Activated CD4-positive, CD25-positive, alpha-beta regulatory T cell treated with anti-CD3 and anti-CD28 coated beads, Interleukin-2, amount 50 U/mL, for 72 hours (primary cell): ENCODE data around the gene YIF1A.
A peak's percentile ranks its signal among the peaks of the same experiment; 100 is the strongest.
"Not testable (repeated sequence)": the region's sequence is repeated elsewhere in the genome, so short reads cannot be mapped to it uniquely, and the experiment has no call there.

Experiments used
- DNase-seq: peaks from one replicate; pipeline ENCODE4 v3.0.0; 2021

The YIF1A gene

GRCh38 chr11:66284526-66285078, 4.3 kb downstream of the YIF1A start:
- DNase-seq, result no peak

DNA sequence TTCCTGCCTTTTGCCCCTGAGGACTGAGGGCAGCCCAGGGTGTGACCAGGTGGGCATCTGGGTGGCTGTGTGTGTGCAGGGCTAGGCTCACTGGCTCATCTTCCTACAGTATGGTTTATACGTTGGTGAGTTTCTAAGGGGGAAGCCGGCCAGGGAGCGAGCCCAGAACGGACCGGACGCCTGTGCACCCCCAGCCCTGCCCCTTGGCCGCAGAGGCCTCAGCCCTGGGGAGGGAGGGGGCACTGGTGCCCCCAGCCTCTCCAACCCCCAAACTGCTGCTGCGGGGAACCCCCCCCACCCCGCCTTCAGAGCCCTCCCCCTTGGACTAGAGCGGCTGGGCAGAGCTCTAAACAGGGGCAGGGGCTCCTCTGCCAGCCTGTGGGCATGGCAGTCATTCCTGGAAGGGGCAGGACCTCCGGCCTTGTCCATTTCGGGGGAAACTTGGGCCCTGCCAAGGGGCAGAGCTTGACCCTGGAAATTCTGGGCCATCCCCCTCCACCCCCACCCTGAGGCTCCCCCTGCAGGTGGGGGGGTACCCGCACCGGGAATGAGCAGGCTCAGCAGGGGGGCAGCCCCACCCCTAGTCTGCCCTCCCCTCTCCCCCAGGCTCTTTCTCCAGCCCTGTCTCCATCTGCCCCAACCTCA, 5.4 kb downstream of the YIF1A start:
- no peak for DNase-seq

DNA sequence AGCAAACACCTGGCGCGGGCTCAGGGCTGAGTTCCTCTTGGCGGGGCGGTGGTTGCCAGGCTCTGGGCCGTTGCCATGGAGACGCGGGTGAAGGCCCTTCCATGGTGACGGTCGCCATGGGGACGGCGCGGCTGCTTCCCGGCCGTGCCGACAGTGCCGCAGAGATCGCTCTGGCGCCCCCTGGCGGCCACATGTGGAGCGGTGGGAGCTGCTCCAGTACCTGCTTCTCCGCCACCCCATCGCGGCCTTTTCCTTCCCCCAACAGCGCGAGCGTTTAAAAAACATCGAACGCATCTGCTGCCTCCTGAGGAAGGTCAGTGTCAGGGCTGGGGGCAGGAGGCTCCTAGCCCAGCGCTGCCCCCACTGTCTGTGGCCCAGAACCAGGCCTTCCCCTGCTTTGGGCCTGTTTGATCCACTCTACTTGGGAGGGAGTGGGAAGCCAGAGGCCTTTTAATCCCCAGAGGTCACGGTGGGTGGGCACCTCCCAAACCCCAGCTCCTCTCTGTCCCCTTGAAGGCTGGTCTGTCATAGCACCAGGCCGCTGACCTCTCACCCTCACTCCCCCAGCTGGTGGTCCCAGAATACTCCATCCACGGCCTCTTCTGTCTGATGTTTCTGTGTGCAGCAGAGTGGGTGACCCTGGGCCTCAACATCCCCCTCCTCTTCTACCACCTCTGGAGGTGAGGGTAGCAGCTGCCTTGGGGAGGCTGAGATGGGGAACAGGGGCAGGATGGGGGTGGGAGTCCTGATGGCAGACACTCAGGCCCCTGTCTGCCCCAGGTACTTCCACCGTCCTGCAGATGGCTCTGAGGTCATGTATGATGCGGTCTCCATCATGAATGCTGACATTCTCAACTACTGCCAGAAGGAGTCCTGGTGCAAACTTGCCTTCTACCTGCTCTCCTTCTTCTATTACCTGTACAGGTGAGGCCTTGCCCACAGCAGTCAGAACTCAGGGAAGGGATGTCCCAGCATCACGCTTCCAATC, 6.2 kb downstream of the YIF1A start:
- DNase-seq, result peak; percentile 99

- DNase-seq, result peak; percentile 52
Measured at GRCh38 chr11:66281776-66282467, 7.0 kb downstream of the YIF1A start.

- DNase-seq, result no peak
Measured at GRCh38 chr11:66281001-66281400, 7.9 kb downstream of the YIF1A start.

DNA sequence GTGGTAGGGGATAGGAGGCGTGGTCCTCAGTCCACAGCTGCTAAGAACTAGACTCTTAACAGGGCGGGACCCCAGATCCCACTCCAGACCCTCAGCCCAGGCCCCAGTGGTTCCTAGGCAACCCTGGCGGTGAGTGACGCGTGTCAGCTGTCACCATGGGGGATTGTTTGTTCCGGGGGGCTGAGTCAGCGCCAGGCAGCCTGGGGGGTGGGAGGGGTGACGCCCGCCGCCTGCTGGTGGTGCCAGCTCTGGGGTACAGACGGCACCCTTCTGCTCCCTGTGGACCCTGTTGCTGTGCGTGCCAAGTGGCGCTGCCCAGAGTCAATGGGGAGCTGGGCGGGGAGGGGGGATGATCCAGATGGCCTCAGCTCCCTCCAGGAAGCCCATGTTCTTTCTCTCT, 8.5 kb downstream of the YIF1A start:
- no peak for DNase-seq

GRCh38 chr11:66279092-66279734, 9.7 kb downstream of the YIF1A start:
- DNase-seq, result no peak

GRCh38 chr11:66278363-66279091, 10.4 kb downstream of the YIF1A start:
- no peak for DNase-seq

DNA sequence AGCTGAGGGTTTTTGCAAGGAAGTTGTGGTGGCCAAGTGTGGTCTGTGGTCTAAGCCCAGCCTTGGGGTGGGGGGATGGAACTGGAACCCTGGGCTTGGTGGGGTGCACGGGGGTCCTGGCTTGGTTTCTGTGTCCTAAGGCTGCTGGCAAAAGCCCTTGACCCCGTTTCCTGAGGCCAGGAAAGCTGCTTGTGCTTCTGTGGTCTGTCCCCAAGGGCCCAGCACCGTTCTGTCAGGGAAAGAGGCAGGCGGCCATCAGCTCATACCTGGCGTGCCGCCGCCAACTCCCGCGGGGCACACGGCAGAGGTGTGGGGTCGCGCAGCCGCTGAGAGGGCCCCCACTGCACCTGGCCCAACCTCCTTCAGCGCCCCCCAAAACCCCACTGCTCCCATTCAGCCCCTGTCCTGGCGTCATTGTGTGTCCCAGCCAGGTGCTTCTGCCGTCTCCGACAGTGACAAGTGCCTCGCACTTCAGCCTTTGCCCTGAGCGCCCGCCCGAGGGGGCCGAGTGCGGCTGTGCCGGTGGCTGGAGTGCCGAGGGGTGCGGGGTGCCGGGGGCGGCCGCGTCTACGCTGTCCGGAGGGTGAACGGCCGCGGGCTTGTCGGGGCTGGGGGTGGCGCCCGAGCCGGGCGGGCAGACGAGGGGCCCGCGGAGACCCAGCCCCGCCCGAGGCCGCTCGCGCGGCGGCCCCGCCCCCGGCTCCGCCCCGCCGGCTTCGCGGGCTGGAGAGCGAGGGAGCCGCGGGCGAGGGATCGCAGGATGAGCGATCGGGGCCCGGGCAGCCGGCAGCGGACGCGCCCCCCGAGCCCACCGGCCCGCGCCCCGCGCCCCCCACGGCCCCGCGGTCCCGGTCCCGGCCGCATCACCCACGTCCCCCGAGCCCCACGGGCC, 11.2 kb downstream of the YIF1A start, which contains the start of gene CNIH2:
Gene CNIH2 (plus strand): TSS at position 705 of the 892 bp plus-strand sequence. CDS start 282 bp downstream, outside the sequence.
- DNase-seq, result peak; percentile 54

GRCh38 chr11:66277064-66277463, 11.9 kb downstream of the YIF1A start:
- not testable (repeated sequence) for DNase-seq

- DNase-seq, result not testable (repeated sequence)
Measured at GRCh38 chr11:66276619-66277018, 12.3 kb downstream of the YIF1A start.

GRCh38 chr11:66275984-66276612, 12.8 kb downstream of the YIF1A start:
- no peak for DNase-seq

DNA sequence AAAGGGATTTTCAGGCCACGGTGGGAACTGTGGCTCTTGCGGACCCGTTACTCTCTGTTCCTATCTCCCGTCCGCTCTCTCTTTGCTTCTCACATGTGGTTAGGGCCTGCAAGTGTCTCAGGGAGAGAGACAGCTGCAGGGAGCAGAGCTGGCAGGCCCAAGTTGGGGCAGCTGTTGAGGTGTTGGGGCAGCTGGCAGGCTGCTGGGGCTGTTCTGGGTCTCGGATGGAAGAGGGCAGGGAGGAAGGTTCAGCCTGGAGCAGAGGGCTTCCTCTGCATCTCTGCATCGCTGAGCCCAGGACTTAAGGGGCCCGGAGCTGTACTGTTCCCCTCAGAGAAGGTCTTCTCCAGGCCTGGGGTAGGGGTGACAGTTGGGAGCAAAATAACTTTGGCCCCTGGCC, 13.5 kb downstream of the YIF1A start:
- no peak for DNase-seq

DNA sequence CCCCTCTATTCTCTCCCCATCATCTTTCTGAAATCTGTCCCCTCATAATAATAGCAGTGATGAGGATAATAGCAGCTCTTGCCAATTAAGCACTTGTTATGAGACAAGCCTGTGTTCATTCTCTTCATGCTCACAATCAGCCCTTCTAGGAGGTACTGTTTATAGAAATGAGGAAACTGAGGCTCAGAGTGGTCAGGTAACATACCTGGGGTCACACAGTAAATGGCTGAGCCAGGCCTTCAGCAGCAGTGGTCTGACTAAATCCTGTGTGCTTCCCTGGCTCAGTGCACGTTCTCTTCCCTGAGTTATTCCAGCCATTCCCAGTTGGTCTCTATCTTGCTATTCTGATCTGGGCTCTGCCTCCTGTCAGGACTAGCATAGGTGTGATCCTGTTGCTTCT, 14.7 kb downstream of the YIF1A start:
- DNase-seq, result no peak

GRCh38 chr11:66272596-66272995, 16.3 kb downstream of the YIF1A start:
- no peak for DNase-seq

DNA sequence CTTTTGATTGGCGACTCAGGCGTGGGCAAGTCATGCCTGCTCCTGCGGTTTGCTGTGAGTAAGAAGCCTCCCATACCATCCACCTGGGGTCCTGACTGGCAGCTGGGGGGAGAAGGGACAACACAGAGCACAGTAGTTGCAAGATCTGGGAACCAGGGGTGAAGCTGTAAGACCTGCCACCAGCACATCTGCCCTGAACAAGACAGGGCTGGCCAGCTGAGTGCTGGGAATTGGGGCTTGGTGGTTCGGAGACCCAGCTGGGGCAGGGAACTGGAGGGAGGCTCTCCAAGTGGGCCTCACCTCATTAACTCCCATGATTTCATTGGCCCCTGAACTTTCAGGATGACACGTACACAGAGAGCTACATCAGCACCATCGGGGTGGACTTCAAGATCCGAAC, 17.1 kb downstream of the YIF1A start:
- DNase-seq, result no peak

DNA sequence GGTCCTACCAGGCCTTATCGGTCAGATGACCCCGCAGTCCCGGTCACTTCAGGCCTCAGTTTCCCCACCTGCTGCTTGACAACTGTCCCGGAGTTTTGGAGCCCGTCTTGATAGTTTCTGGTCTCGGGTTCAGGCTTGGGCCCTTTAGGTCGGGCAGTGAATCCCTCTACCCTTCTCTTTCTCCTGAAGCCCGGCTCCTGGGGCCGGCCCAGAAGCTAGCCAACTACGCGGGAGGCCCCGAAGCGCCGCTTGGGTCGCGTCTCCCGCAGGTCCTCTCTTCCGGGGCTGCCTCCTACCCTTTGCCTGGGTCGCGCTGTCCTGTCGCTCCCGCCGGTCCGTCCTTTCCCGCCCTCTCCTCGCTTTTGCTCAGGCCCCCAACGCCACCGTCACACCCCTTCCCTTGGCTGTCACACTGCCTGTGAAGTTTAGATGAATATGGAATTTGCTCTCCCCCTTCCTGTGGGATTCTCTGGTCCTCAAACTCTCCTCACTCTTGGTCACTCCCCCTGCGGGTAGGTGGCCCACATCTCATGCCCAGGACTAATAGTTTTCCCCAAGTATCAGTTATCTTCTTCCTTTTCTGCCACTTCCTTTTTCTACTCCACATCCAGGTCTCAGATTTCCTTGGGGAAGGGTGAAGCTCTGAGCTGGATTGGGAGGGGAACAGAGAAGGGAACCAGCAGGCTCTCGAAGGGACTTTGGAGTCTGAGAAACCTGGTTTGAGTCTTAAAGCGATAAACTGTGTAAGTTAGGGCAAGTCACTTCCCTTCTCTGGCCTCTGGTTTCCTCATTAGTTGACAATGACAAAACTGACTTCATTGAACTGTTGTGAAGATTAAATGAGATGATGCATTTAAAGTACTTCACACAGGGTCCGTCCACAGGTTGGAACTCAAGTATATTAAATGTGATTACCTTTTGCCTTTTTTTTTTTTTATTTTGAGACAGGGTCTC, 19.7 kb downstream of the YIF1A start:
- DNase-seq, result no peak

- DNase-seq, result peak; percentile 99
Measured at GRCh38 chr11:66268244-66268951, 20.5 kb downstream of the YIF1A start, which contains the start of gene RAB1B. RAB1B (plus strand) TSS chr11:66268639; CDS start chr11:66268680, 41 bp downstream.
